HG03108 (cell line): Measurements from ENCODE around the gene MRPL54.

ENCODE experiments used
- ATAC-seq: cut with Tn5 transposase; IDR thresholded peaks from one replicate; pipeline ENCODE4 v1.9.1; 2021; ENCODE audit warnings: moderate library complexity; ENCODE audit not compliant: unreplicated experiment

Gene MRPL54

DNA sequence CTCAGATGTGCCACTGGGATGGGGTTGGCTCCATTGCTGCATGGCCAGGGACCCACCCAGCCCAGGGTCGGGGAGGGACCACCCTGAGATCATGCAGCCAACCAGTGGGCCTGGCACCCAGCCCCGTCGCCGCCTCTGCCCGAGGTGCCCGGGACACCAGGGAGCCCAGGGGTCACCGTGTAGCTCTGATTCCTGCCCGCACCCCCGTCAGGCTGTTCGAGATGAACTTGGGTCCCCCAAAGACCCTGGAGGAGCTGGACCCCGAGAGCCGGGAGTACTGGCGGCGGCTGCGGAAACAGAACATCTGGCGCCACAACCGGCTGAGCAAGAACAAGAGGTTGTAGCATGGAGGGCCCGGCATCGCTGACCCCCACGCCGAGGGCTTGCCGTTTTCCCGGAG, 4.6 kb downstream of the MRPL54 start:
- ATAC-seq, result no peak

DNA sequence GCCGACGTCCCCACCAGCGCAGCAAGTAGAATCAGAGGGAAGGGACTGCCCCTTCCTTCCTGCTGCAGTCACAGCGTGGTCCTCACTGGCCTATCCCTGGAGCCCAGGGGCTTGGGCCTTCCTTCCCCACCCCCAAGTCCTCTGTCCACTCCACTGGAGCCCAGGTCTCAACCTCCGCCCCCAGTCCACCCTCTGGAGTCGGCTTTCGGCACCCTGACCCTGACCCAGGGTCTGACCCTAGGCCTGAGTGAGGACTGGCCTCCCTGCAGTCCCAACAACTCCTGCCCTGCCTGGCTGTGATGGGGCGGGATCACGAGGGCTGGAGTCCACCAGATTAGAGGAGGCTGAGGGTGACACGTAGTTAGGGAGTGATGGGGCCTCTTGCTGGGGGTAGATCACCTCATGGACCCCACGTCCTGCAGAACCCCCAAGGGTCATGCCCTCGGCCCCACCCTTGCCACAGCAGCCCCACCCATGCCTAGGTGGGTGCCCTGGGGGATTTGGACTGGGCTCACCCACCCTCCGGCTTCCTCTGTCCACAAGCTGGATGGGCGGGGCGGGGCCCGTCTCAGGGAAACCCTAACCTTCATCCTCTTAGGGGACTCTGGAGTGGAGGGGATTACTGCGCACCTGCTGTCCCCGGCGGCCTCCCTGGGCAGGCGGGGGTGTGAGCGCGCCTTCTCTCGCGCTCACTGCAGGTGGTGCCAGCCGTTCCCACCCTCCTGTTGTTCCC, 5.7 kb downstream of the MRPL54 start:
- ATAC-seq, result no peak

DNA sequence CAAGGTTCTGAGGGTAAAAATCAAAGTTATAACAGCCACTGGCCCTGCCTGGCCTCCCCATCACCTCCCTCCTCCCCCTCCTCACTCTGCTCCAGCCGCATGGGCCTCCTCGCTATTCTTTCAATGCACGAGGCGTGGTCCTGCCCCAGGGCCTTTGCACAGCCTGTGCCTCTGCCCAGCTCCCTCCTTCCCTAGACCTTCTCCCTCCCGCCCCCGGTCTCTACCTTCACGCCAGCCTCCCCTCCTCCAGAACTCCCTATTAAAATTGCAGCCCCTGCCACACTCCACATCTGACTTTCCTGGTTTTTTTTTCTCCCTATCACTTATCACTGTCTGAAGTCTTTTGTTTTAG, 6.2 kb downstream of the MRPL54 start:
- no peak for ATAC-seq

DNA sequence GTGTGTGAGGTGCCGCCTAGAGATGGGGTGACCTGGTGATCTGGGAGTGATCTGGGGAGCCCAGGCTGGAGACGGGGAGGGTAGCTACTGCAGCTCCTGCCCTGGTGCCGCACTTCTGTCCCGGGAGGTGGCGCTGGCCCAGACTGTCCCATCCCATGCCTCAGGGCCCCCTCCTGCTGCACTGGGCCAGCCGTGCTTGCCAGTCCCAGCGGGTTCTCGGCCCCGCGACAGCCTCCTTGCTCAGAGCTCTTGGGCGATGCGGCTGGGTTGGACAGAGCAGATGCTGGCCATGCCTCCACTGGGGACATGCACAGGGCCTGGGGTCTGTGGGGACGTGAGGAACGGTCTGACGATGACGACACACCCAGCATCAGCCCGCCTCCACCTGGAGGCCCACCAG, 7.0 kb downstream of the MRPL54 start:
- ATAC-seq, result no peak

DNA sequence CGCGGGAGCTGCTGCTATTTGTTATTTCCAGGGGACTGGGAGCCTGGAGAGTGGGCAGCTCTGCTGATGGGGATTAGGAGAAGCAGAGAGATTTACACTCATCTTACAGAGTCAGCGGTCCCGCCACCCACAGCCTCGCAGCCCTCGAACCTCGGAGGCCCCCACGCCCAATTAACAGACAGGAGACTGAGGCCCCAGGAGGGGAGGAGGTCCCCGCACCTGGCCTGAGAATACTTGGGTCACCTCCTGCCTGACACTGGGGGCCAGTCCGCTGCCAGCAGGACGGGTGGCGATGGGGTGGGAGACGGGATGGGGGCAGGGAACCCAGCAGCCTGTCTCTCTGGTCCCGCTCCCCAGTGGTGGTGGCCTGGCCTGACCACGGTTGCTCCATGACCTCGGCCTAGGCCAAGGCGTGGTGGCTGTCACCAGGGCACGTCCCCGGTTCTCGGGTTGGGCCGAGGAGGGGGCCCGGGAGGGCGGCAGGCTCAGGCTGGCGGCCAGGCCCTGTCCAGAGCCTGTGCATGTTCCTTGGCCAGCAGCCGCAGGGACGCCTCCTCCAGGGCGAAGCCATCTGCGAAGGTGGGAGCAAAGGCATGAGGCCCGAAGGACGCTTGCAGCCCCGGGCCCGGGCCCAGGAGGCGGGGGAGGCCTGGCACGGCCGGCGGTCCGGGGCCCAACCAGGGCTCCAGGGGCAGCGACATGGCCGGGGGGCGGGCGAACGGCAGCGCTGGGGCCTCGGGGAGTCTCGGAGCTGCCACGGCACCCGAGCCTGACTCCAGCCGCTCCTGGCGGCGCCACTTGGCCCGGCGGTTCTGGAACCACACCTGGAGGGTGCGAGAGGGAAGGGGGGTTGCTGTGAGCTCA, 7.9 kb downstream of the MRPL54 start:
- ATAC-seq, result no peak

DNA sequence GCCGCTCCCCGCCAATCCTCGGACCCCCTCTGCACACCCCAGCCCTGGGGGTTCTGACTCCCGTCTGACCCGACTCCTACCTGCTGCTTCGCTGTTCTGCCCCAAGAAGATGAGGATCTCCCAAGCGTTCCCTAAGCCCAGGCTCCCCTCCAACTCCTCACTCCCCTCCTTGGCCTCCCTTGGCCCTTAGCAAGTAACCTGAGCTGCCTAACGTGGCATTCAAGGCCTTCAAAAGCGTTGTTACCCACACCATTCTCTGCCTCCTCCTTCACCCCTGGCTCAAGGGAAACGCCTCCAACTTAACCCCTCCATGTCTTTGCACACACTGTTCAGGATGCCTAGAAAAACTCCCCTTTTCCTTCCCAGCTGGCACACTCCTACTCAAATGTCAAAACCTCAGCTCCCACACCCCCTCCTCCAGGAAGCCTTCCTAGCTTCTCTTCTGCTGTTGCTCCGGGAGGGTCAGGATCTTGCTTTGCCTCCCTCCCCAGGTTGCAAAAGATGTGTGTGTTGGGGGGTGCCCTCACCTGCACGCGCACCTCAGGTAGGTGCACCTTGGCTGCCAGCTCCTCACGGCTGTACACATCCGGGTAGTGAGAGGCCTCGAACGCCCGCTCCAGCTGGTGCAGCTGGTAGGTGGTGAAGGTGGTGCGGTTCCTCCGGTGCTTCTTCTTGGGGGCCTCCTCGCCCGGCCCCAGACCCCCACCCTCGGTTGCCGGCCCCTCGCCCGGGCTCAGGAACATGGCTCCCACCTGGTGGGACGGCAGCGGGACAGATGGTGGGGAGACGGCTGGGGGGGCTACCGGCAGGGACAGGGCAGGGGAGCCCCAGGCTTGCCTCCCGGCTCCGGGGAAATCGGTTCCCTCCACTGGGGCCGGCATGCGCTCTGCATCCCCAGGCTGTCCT, 8.8 kb downstream of the MRPL54 start:
- ATAC-seq, result no peak

DNA sequence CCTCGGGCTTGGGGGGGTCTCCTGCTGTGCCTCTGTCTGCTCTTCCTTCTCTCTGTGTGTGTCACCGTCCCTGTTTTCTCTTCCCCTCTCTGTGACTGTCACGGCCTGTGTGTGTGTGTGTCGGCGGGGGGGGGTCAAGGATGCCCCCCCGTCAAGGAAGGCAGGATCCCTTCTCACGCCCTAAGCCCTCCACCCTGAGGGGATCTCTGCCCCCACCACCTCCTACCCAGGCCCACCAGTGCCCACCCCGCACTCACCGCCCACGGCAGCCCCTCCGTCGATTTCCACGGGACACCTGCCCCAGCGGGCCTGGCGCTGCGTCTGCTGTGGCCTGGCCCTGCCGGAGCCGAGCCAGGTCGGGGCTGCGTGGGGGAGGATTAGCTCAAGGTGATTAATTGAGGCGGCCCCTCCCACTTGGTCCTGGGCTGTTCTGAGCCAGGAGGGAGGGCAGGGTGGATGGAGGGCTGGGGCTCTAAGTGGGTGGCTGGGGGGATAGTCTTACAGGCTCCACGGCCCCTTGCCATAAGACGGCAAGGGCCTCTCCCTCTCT, 9.5 kb downstream of the MRPL54 start, which contains the start of gene RAX2:
Gene RAX2 (minus strand): TSS at position 323 of the 550 bp plus-strand sequence. CDS start 486 bp downstream, outside the sequence.
- no peak for ATAC-seq

DNA sequence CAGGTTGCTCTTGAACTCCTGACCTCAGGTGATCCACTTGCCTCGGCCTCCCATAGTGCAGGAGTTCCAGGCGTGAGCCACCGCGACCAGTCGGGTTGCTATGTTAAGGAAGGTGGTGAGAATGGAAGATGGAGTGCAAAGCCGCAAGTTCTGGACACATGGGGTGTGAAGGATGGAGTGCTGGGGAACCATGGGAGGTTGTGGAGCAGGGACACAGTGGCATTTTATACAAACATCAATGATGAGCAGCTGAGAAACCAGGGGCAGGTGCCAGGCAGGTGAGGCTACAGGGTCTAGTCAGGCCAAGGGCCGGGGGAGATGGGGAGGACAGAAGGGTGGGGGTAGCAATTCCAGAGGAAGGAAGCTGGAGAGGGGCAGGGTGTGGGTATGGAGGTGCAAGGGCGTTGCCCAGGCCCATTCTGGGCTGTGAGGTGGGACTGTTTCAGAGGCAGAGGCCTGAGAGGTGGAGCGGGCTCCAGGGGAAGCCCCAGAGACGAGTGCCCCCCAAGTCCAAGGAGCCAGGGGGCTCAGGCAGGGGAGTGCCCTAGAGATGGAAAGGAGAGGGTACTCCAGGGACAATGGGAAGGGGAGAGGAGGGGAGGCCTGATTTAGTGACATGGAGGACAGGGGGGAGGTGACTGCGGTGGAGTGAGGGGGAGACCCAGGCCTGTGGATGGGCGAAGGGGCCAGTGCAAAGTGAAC, 11.5 kb downstream of the MRPL54 start:
- no peak for ATAC-seq

DNA sequence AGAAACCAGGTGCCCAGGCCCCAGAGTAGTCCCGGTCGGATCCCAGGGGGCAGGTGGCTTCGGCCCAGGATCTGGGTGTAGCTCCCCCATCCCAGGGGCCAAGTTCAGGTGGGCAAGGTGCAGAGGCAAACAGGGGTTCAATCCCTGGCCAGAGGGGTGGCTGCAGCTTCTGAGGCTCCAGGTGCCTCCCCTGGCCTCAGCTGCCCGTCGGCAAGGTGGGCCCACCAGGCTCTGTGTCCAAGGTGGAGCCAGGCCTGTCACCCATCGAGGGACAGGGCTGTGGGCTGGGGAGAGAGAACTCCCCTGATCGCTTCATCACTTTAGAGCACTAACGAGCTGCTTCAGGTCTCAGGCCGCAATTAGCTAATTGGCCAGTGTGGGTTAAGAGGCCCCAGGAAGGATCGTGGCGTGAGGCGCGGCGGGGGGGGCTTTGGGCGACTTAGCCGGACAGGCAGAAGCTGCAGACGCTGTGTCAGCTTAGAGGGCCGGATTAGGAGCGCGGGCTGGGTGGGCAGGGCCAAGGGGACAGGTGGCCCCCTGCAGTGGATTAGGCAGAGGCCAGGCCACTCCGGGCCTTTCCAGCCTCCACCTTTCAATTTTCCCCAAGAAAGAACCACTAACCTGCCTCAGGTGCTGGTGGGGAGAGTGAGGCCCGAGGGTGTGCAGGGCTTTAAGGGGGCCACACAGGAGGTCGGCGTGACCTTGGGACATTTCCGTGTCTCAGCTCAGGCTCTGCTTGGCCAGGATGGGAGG, 12.3 kb downstream of the MRPL54 start:
- ATAC-seq, result no peak

DNA sequence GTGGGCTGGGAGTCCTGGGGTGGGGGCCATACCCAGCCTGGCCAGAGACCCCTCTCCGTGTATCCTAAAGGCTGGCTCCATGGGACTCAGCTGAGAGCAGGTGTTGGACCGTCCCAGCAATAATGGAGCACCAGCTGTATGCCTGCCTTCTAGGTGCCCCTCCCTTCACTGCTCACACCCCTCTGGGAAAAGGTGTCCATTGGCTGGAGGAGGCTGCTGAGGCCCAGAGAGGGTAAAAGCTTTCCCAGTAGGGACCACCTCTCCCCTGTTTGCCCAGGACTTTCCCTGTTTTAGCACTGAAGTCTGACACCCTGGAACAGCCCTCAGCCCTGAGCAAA, 12.9 kb downstream of the MRPL54 start:
- no peak for ATAC-seq

DNA sequence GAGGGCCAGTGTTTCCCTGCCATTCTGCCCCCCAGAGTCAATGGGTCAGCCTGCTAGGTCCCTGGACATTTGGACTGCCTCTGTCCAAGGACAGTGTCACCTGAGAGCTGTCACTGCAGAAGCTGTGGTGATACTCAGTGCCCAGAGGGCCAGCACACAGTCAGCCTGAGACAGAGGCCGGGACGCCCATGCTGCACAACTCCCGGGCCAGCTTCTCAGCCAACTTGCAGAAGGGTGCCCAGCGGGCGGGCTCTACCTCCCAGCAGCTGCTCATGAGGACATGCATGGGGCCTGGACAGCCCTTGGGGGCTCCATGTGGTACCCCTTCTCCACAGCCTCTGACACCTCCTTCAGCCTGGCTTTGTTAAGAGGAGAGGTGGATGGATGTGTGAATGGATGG, 13.3 kb downstream of the MRPL54 start:
- no peak for ATAC-seq

DNA sequence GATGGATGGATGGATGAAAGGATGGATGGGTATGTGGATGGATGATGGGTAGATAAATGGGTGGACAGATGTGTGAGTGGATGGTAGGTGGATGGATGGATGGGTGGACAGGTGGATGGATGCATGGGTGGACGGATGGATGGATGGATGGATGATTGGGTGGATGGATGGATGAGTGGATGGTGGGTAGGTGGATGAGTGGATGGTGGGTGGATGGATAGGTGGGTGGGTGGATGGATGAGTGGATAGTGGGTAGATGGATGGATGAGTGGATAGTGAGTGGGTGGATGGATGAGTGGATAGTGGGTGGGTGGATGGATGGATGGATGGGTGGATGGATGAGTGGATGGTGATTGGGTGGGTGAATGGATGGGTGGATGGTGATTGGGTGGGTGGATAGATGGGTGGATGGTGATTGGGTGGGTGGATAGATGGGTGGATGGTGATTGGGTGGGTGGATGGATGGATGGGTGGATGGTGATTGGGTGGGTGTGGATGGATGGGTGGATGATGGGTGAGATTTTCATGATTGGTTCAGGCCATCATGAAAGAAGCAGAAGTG, 14.1 kb downstream of the MRPL54 start:
- no peak for ATAC-seq

DNA sequence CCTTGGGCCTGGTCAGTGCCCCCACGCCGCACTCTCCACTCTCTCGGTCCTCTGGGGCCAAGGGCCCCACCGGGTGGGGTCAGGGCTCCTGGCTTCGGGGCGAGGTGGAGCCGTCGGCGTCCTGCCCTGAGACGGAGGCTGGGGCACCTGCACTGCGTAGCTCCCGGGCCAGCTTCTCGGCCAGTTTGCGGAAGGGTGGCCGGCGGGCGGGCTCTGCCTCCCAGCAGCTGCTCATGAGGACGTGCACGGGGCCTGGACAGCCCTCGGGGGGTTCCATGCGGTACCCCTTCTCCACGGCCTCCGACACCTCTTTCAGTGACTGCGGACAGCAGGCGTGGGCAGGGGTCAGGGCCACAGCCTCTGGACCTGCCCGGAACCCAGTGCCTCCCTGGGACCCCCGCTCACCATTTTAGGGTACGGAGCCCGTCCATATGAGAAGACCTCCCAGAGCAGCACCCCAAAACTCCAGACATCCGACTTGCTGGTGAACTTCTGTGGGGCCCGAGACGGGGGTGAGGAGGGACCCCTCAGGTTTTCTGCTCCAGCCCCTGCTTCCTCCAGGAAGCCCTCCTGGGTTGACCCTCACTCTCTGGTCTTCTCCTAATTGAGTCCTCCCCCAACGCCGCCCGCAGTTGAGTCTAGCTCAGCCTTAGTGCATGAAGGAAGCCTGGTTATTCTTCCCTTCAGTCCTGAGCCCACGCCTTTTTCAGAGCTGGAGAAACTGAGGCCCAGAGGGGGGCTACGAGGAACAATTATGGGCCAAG, 15.8 kb downstream of the MRPL54 start:
- ATAC-seq, result no peak

DNA sequence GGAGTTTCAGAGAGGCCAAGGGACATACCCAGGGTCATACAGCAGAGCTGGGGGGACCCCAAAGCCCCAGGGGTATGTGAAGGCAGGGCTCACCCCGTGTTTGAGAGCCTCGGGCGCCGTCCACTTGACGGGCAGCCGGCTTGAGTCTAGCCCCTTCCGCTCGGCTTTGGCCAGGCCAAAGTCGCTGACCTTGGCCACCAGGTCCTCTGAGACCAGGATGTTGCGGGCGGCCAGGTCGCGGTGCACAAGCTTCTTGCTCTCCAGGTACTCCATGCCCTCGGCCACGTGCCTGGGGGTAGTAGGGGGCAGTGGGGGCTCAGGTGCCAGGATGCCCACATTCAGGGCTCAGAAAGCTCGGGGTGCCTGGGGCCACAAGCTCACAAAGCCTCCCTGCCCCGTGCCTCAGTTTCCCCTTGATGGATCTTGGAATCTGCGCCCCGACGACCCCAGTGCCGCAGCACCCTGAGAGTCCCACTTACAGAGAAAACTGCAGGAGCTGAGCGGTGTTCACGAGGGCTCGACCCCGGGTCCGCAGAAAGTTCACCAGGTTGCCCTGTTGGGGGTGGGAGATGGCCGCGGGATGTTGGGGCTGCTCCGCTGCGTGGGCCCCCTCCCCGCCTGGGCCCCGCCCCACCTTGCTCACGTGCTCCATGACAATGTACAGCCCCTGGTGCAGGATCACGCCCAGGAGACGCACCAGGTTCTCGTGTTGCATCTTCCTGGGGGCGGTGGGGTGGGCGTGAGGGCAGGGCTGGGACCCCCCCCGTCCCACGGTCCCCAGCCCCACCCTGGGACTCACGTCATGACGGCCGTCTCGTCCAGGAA, 16.6 kb downstream of the MRPL54 start:
- no peak for ATAC-seq

DNA sequence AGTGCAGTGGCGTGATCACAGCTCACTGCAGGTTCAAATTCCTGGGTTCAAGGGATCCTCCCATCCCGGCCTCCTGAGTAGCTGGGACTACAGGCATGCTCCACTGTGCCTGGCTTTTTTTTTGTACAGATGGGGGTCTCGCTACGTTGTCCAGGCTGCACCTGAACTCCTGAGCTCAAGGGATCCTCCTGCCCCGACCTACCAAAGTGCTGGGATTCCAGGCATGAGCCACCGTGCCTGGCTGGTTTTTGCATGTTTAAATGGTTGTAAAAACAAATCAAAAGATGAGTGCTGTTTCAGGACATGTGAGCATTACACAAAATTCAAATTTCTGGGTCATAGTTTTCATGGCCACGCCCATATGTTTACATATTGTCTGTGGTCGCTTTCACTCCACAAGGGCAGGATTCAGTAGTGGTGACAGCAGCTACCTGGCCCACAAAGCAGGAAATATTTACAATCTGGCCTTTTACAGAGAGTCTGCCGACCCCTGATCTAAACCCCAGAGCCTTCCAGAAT, 18.4 kb downstream of the MRPL54 start:
- no peak for ATAC-seq

DNA sequence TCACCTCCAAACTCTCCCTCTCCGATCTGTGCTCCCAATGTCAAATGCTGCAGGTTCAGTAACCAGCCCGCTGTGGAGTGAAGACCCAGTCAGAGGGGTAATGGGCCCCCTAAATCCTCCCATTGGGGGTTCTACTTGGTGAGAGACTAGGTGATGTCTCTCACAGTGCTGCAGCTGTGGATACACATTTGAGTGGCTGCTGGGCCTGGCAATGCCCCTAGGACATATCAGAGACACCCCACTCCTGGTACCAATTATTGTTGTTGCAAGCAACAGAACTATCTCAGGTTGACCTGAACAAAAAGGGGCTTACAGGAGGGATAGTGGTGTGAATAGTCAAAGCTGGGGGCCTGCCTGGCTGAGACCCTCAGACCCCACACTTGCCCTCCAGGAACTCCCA, 19.1 kb downstream of the MRPL54 start:
- no peak for ATAC-seq

DNA sequence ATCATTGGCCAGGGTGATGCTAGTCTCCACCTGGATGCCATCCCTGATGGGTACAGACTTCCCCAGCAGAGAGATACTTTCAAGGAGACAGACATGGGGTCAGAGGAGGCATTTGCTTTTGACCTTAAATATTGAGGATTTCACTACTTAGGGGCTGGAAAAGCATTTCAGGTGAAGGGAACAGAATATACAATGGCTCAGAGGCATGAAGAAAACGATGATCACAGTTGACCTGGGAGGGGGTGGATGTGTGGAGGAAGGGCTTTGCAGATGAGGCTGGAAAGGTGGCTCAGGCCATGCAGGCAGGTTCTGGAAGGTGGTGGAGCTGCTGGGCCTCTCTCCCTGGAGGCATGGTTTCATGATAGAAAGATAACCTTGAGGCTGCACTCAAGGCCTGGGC, 19.8 kb downstream of the MRPL54 start:
- ATAC-seq, result no peak

DNA sequence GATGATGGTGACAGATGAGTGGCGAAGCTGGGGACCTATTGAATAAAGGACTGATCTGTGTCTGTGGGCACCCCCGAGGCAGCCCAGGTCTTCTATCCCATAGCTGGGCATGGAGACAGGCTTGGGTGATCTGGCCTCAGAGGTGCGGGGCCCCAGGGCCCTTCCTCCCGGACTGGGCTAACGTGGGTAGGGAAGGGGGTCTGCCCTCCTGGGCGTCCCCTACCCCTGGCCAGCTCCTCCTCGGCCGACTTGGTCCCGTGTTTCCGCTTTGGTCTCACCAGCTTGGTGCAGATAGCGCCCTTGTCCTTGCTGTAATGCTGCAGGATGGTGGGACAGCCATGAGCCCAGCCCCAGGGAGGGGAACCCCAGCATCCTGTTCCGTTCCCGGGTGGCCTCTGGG, 20.4 kb downstream of the MRPL54 start:
- no peak for ATAC-seq
